ENCODE measurements around the gene TSPAN3.

The TSPAN3 gene

GRCh38 chr15:77017761-77018720 is 52.9 kb downstream of the TSPAN3 start:
- TF ChIP-seq, protein P1, sequence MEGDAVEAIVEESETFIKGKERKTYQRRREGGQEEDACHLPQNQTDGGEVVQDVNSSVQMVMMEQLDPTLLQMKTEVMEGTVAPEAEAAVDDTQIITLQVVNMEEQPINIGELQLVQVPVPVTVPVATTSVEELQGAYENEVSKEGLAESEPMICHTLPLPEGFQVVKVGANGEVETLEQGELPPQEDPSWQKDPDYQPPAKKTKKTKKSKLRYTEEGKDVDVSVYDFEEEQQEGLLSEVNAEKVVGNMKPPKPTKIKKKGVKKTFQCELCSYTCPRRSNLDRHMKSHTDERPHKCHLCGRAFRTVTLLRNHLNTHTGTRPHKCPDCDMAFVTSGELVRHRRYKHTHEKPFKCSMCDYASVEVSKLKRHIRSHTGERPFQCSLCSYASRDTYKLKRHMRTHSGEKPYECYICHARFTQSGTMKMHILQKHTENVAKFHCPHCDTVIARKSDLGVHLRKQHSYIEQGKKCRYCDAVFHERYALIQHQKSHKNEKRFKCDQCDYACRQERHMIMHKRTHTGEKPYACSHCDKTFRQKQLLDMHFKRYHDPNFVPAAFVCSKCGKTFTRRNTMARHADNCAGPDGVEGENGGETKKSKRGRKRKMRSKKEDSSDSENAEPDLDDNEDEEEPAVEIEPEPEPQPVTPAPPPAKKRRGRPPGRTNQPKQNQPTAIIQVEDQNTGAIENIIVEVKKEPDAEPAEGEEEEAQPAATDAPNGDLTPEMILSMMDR (IDR thresholded peaks at IDR 0.05): no peak

- TF ChIP-seq, protein P1 (IDR thresholded peaks at IDR 0.05): no peak
Measured at GRCh38 chr15:77017091-77017660, 53.7 kb downstream of the TSPAN3 start.

GRCh38 chr15:77016321-77016695 is 54.6 kb downstream of the TSPAN3 start:
- TF ChIP-seq, protein P1 (IDR thresholded peaks at IDR 0.05): no peak

DNA sequence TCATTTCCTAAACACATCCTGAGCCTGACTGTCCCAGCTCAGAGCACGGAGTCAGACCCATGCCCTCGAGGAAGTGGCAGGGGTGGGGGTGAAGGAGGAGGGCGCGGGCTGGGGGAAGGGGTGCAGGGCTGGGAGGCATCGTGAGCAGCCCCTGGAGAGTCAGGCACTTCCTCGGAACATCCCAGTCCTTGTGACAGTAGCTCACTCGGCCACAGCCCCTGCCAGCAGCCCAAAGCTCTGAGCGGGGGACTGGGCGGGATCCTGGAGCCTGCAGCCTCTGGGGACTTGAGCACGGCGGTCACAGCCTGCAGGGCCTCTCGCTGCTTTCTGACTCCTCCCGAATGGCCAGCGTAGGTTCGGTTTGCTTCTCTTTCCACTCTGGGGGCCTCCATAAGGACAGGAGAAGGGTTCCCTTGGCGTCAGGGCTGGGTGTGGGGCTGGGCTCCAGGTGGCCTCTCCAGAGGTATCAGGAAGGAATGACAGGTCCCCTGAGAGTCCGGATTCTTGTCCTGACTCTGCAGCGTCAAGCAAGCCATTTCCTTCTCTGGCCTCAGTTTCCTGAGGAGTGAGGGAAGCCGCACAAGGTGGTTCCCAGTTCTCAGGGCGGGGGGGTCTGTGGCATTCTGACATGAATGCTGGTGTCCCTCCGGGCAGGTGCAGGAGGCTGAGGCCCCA is 55.1 kb downstream of the TSPAN3 start:
- TF ChIP-seq, protein P1 (IDR thresholded peaks at IDR 0.05): no peak

GRCh38 chr15:77014132-77015081 is 56.5 kb downstream of the TSPAN3 start:
- TF ChIP-seq, protein P1 (IDR thresholded peaks at IDR 0.05): no peak

GRCh38 chr15:77013776-77014131 is 57.2 kb downstream of the TSPAN3 start:
- TF ChIP-seq, protein P1 (IDR thresholded peaks at IDR 0.05): no peak

GRCh38 chr15:77012868-77013267 is 58.0 kb downstream of the TSPAN3 start:
- TF ChIP-seq, protein P1 (IDR thresholded peaks at IDR 0.05): no peak
